ENCODE measurements around the gene CTNNBL1. TPM values are rescaled to one million over a fixed set of nuclear protein-coding genes. Genes with fewer than 3 reads are reported as not detected.

Gene CTNNBL1
- total and polyA plus RNA-seq, 2 experiments from 2014 or later = 25.3 to 53.7 TPM

GRCh38 chr20:37914672-37915433, 221.0 kb downstream of the CTNNBL1 start:
- Histone ChIP-seq H3K27me3 (replicated peaks; ENCODE audit: insufficient read depth) (peaks cover 28% of the 10 kb centered on the region), H3K27ac (no peak overlapping the region), H3F3A (ENCODE audit: insufficient read depth) (no peaks in the 10 kb centered on the region), H3K9me2 (ENCODE audit: insufficient read depth) (no peaks in the 10 kb centered on the region), H3K4me2 (ENCODE audit: unreplicated experiment) (peak overlapping the region; percentile 4), H3K79me2 (ENCODE audit: insufficient read depth) (no peaks in the 10 kb centered on the region), H3K9ac (no peak overlapping the region), H4K20me1 (ENCODE audit: insufficient read depth) (no peaks in the 10 kb centered on the region), H3K9me3 (ENCODE audit: low read depth) (no peaks in the 10 kb centered on the region), H2AFZ (peak overlapping the region; percentile 56), H3K4me3 (no peak overlapping the region), H3K4me1 (ENCODE audit: insufficient read depth) (peaks cover 6% of the 10 kb centered on the region; the same call in 1 of the 2 replicates), H3K36me3 (ENCODE audit: low read depth) (no peaks in the 10 kb centered on the region)
- 15% methylated on average over 33 to 34 of the region's 34 CpGs for WGBS, 2 experiments (ENCODE audit: low coverage in 1 of 2, low lambda C conversion rate in 2 of 2, missing lambda C conversion rate in 2 of 2)
- no peak for DNase-seq
- TF ChIP-seq EZH2phosphoT487 (IDR thresholded peaks at IDR 0.05; ENCODE audit: insufficient read depth, low read depth) (no peak), EZH2 (IDR thresholded peaks at IDR 0.05; ENCODE audit: insufficient read depth, poor library complexity, severe bottlenecking) (no peak)
- in situ Hi-C loops (cut with MboI) = no loop called here

- Histone ChIP-seq H3K9me3 (ENCODE audit: low read depth) (no peaks in the 10 kb centered on the region), H3F3A (ENCODE audit: insufficient read depth) (no peaks in the 10 kb centered on the region), H3K4me3 (no peak overlapping the region), H3K27me3 (replicated peaks; ENCODE audit: insufficient read depth) (peaks cover 31% of the 10 kb centered on the region), H3K4me1 (ENCODE audit: insufficient read depth) (peaks cover 6% of the 10 kb centered on the region; the same call in 1 of the 2 replicates), H3K9me2 (ENCODE audit: insufficient read depth) (no peaks in the 10 kb centered on the region), H3K4me2 (ENCODE audit: unreplicated experiment) (no peak overlapping the region), H2AFZ (no peak overlapping the region), H3K9ac (no peak overlapping the region), H3K27ac (no peak overlapping the region), H4K20me1 (ENCODE audit: insufficient read depth) (no peaks in the 10 kb centered on the region), H3K36me3 (ENCODE audit: low read depth) (no peaks in the 10 kb centered on the region), H3K79me2 (ENCODE audit: insufficient read depth) (no peaks in the 10 kb centered on the region)
- TF ChIP-seq EZH2phosphoT487 (IDR thresholded peaks at IDR 0.05; ENCODE audit: insufficient read depth, low read depth) (no peak), EZH2 (IDR thresholded peaks at IDR 0.05; ENCODE audit: insufficient read depth, poor library complexity, severe bottlenecking) (no peak)
- DNase-seq = no peak
- 63 to 69% methylated on average over 9 to 10 of the region's 10 CpGs for WGBS, 2 experiments (ENCODE audit: low coverage in 1 of 2, low lambda C conversion rate in 2 of 2, missing lambda C conversion rate in 2 of 2)
- in situ Hi-C loops (cut with MboI) = no loop called here
Observed at GRCh38 chr20:37915434-37915787, 221.6 kb downstream of the CTNNBL1 start.

- Histone ChIP-seq H3K9me3 (ENCODE audit: low read depth) (no peaks in the 10 kb centered on the region), H3K9ac (no peak overlapping the region), H4K20me1 (ENCODE audit: insufficient read depth) (no peaks in the 10 kb centered on the region), H3K36me3 (ENCODE audit: low read depth) (no peaks in the 10 kb centered on the region), H3K4me3 (no peak overlapping the region), H3K27ac (no peak overlapping the region), H3K27me3 (replicated peaks; ENCODE audit: insufficient read depth) (peaks cover 37% of the 10 kb centered on the region), H2AFZ (no peak overlapping the region), H3K79me2 (ENCODE audit: insufficient read depth) (no peaks in the 10 kb centered on the region), H3K4me2 (ENCODE audit: unreplicated experiment) (no peak overlapping the region), H3K4me1 (ENCODE audit: insufficient read depth) (peaks cover 6% of the 10 kb centered on the region; the same call in 1 of the 2 replicates), H3F3A (ENCODE audit: insufficient read depth) (no peaks in the 10 kb centered on the region), H3K9me2 (ENCODE audit: insufficient read depth) (no peaks in the 10 kb centered on the region)
- TF ChIP-seq EZH2phosphoT487 (IDR thresholded peaks at IDR 0.05; ENCODE audit: insufficient read depth, low read depth) (no peak), EZH2 (IDR thresholded peaks at IDR 0.05; ENCODE audit: insufficient read depth, poor library complexity, severe bottlenecking) (no peak)
- WGBS, 2 experiments (ENCODE audit: low coverage in 1 of 2, low lambda C conversion rate in 2 of 2, missing lambda C conversion rate in 2 of 2) = 36 to 41% methylated on average over 19 to 21 of the region's 21 CpGs
- in situ Hi-C loops (cut with MboI) = no loop called here
- DNase-seq = no peak
Observed at GRCh38 chr20:37915800-37916570, 222.2 kb downstream of the CTNNBL1 start.

- no peaks in the 10 kb centered on the region for H3K36me3 ChIP-seq (ENCODE audit: low read depth)
Observed at GRCh38 chr20:37917461-37917860, 223.6 kb downstream of the CTNNBL1 start.

More at GRCh38 chr20:37917461-37917860, 223.6 kb downstream of the CTNNBL1 start:
- H3K9ac ChIP-seq = no peak overlapping the region
- 79 to 82% methylated on average over 12 of the region's 12 CpGs for WGBS, 2 experiments (ENCODE audit: low coverage in 1 of 2, low lambda C conversion rate in 2 of 2, missing lambda C conversion rate in 2 of 2)
- H3K4me1 ChIP-seq (ENCODE audit: insufficient read depth) = no peaks in the 10 kb centered on the region
- DNase-seq = no peak
- no peaks in the 10 kb centered on the region for H4K20me1 ChIP-seq (ENCODE audit: insufficient read depth)
- no peak overlapping the region for H3K27ac ChIP-seq
- peaks cover 39% of the 10 kb centered on the region for H3K27me3 ChIP-seq (replicated peaks; ENCODE audit: insufficient read depth)
- no peaks in the 10 kb centered on the region for H3K9me3 ChIP-seq (ENCODE audit: low read depth)
- no peak for TF ChIP-seq EZH2 (IDR thresholded peaks at IDR 0.05; ENCODE audit: insufficient read depth, poor library complexity, severe bottlenecking)
- no peak for TF ChIP-seq EZH2phosphoT487 (IDR thresholded peaks at IDR 0.05; ENCODE audit: insufficient read depth, low read depth)
- no peak overlapping the region for H3K4me3 ChIP-seq
- in situ Hi-C loops (cut with MboI) = no loop called here
- no peaks in the 10 kb centered on the region for H3K9me2 ChIP-seq (ENCODE audit: insufficient read depth)
- H2AFZ ChIP-seq = no peak overlapping the region
- H3K79me2 ChIP-seq (ENCODE audit: insufficient read depth) = no peaks in the 10 kb centered on the region
- H3F3A ChIP-seq (ENCODE audit: insufficient read depth) = no peaks in the 10 kb centered on the region
- no peak overlapping the region for H3K4me2 ChIP-seq (ENCODE audit: unreplicated experiment)

Data from GM23248 (cell line).